ENCODE data around the gene KBTBD4.

- TF ChIP-seq CTCF (IDR thresholded peaks at IDR 0.05) (no peak), POLR2A (IDR thresholded peaks at IDR 0.05) (no peak), POLR2AphosphoS5 (IDR thresholded peaks at IDR 0.05) (no peak)
These were observed 12.5 kb downstream of the KBTBD4 start for GRCh38 chr11:47566149-47566698.

All from prostate gland (tissue), 2 donors.